GM12878 (cell line): Measurements from ENCODE around the gene SCN5A. TPM values are rescaled to one million over a fixed set of nuclear protein-coding genes. Genes with fewer than 3 reads are reported as not detected.

Experiments
- ATF7 ChIP-seq: fragments of 450-650 bp; IDR thresholded peaks from 2 replicates; pipeline ENCODE4 v1.6.1; 2016; ENCODE audit warnings: low read depth, mild to moderate bottlenecking
- BHLHE40 ChIP-seq, 2 experiments: fragments of 450-650 bp in 1 of 2; IDR thresholded peaks; 2 replicates each; pipeline ENCODE4 v1.6.1; 2011 to 2017; ENCODE audit warnings: low read depth in 2 of 2, borderline replicate concordance in 1 of 2, improper control_type of control experiment in 1 of 2, low read length in 1 of 2, mild to moderate bottlenecking in 1 of 2
- CHD2 ChIP-seq: IDR thresholded peaks from 2 replicates; pipeline ENCODE4 v1.6.1; 2011; ENCODE audit warnings: low read depth, low read length, improper control_type of control experiment, borderline replicate concordance
- CHD4 ChIP-seq: fragments of 200-600 bp; sonication (generic); IDR thresholded peaks from 2 replicates; pipeline ENCODE4 v1.6.1; 2016; ENCODE audit warnings: mild to moderate bottlenecking
- CTCF ChIP-seq, 3 experiments: IDR thresholded peaks in 2 of 3; conservative IDR thresholded peaks in 1 of 3; 2 replicates each; pipeline ENCODE4 v1.5.1; 2011; ENCODE audit warnings: low read depth in 3 of 3, low read length in 3 of 3, mild to moderate bottlenecking in 3 of 3, control low read depth in 2 of 3, moderate library complexity in 2 of 3, inconsistent platforms in 1 of 3, mixed read lengths in 1 of 3; ENCODE audit not compliant: control insufficient read depth in 2 of 3, insufficient read depth in 1 of 3; ENCODE audit errors: extremely low read depth in 1 of 3
- HDAC6 ChIP-seq: fragments of 200-600 bp; sonication (generic); IDR thresholded peaks from one replicate; pipeline ENCODE4 v1.8.0; 2017; ENCODE audit warnings: antibody characterized with exemption; ENCODE audit not compliant: unreplicated experiment
- MLLT1 ChIP-seq: fragments of 450-650 bp; IDR thresholded peaks from 2 replicates; pipeline ENCODE4 v1.6.1; 2016; ENCODE audit warnings: mild to moderate bottlenecking
- SMAD1 ChIP-seq: fragments of 450-650 bp; IDR thresholded peaks from 2 replicates; pipeline ENCODE4 v1.6.1; 2018; ENCODE audit warnings: mild to moderate bottlenecking, low read depth; ENCODE audit not compliant: partially characterized antibody
- TCF12 ChIP-seq: IDR thresholded peaks from 2 replicates; pipeline ENCODE4 v1.6.1; 2011; ENCODE audit warnings: low read depth, mild to moderate bottlenecking, low read length
- polyA plus RNA-seq, 11 experiments: library from polyadenylated mRNA; depleted of rRNA in 4 of 11; unstranded in 6 of 11; stranded (reverse) in 5 of 11; fragments of >200 nt; fragmentation: Nextera tagmentation in 4 of 11; fragmentation: Illumina TruSeq in 1 of 11; extraction: Ambion mirVana in 4 of 11; extraction: Trizol in 1 of 11; gene quantifications; 1 replicate in 1 of 11; 2 replicates in 10 of 11; pipeline versions ENCODE4 v1.2.1 to v1.2.3, GENCODE V29; 2011 to 2016; ENCODE audit warnings: inconsistent platforms in 2 of 11, missing spikeins in 2 of 11, low read depth in 1 of 11
- total RNA-seq, 4 experiments: library from RNA; depleted of rRNA in 3 of 4; stranded (reverse); fragments of >200 nt in 3 of 4; fragmentation: Illumina TruSeq in 1 of 4; extraction: Trizol in 1 of 4; gene quantifications; 2 replicates each; pipeline versions ENCODE4 v1.2.1 to v1.2.3, GENCODE V29; 2013 to 2021

Gene SCN5A
- total and polyA plus RNA-seq, 10 of the 15 experiments (the other 5 are each of a cell fraction or from before 2014, with no cell fraction given) = not detected

- no peak for TF ChIP-seq CTCF (IDR thresholded peaks at IDR 0.05 in 2 of 3, conservative IDR thresholded peaks at IDR 0.05 in 1 of 3; ENCODE audit: control insufficient read depth in 2 of 3, extremely low read depth in 1 of 3, insufficient read depth in 1 of 3, low read depth in 3 of 3, low read length in 3 of 3)
- no peak for TF ChIP-seq BHLHE40 (IDR thresholded peaks at IDR 0.05; ENCODE audit: borderline replicate concordance in 1 of 2, low read depth in 2 of 2, low read length in 1 of 2)
- no peak for TF ChIP-seq CHD2
- TF ChIP-seq MLLT1 = no peak
- no peak for TF ChIP-seq HDAC6
- TF ChIP-seq TCF12 = peak; percentile 54; the same call in 1 of the 2 replicates
- no peak for TF ChIP-seq SMAD1
- no peak for TF ChIP-seq ATF7
- TF ChIP-seq CHD4 = no peak
- TF ChIP-seq, all 136 proteins: peak for 15
Observed at GRCh38 chr3:38579551-38580449, 69.7 kb downstream of the SCN5A start (continued).
